ENCODE measurements around the gene SMCO4. TPM values are rescaled to one million over a fixed set of nuclear protein-coding genes. Genes with fewer than 3 reads are reported as not detected.
"Not testable (repeated sequence)": the region's sequence is repeated elsewhere in the genome, so short reads cannot be mapped to it uniquely, and the experiment has no call there.

SMCO4 gene
- total and polyA plus RNA-seq, 2 donors (not counting 1 experiment from before 2014, with no cell fraction given), result 3.6 to 5.1 TPM

- POLR2A ChIA-PET, result no interaction called here
Observed at GRCh38 chr11:93579187-93579751, 36.1 kb upstream of the SMCO4 start.

DNA sequence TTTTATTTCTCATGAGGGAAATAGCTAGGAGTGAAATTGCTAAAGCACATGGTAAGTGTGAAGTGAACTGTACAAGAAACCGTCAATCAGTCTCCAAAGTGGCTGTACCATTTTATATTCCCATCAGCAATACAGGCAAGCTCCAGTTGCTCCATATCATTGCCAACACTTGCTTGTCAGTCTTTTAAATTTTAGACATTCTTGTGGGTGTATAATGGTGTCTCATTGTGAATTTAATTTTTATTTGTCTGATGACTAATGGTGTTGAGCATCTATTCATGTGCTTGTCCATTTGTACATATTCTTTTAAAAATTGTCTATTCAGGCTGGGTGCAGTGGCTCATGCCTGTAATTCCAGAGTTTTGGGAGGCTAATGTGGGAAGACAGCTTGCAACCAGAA lies 34.1 kb upstream of the SMCO4 start:
- H3K36me3 ChIP-seq (replicated peaks in 1 of 2; ENCODE audit: control extremely low read depth in 1 of 2, control insufficient read depth in 1 of 2, extremely low read depth in 1 of 2, insufficient read depth in 2 of 2, low read length in 1 of 2), result no peaks in the 10 kb centered on the region
- DNase-seq (no peak), ATAC-seq (ENCODE audit: low read depth) (no peak)
- H4K20me1 ChIP-seq (ENCODE audit: control insufficient read depth, insufficient read depth, low read length, poor library complexity, severe bottlenecking), result no peaks in the 10 kb centered on the region
- ChIA-PET CTCF (no interaction called here), POLR2A (no interaction called here)
- Mint-ChIP-seq H3K27me3 (peaks cover 20% of the 10 kb centered on the region), H3K9me3 (ENCODE audit: insufficient read depth) (peaks cover 2% of the 10 kb centered on the region), H3K4me1 (no peaks in the 10 kb centered on the region), H3K4me3 (no peak overlapping the region), H3K27ac (no peak overlapping the region)
- H3K4me3 ChIP-seq (ENCODE audit: control extremely low read depth in 1 of 5, extremely low read depth in 1 of 5, insufficient read depth in 1 of 5, low read depth in 2 of 5, low read length in 4 of 5), result no peak overlapping the region
- intact Hi-C loops (cut with micrococcal nuclease), result no loop called here
- no peak overlapping the region for H3K27ac ChIP-seq (ENCODE audit: low read length in 2 of 2)
- no CpG with 5 or more reads among the region's 1 CpG for WGBS (ENCODE audit: insufficient coverage)
- H3K4me1 ChIP-seq (ENCODE audit: control insufficient read depth in 2 of 2, insufficient read depth in 2 of 2, low read length in 2 of 2), result no peaks in the 10 kb centered on the region
- H3K9me3 ChIP-seq (ENCODE audit: control extremely low read depth in 1 of 3, control insufficient read depth in 2 of 3, insufficient read depth in 1 of 3, low read length in 2 of 3), result peaks cover 0 to 6% (median 6%) of the 10 kb centered on the region in 3 donors
- TF ChIP-seq, protein P1, sequence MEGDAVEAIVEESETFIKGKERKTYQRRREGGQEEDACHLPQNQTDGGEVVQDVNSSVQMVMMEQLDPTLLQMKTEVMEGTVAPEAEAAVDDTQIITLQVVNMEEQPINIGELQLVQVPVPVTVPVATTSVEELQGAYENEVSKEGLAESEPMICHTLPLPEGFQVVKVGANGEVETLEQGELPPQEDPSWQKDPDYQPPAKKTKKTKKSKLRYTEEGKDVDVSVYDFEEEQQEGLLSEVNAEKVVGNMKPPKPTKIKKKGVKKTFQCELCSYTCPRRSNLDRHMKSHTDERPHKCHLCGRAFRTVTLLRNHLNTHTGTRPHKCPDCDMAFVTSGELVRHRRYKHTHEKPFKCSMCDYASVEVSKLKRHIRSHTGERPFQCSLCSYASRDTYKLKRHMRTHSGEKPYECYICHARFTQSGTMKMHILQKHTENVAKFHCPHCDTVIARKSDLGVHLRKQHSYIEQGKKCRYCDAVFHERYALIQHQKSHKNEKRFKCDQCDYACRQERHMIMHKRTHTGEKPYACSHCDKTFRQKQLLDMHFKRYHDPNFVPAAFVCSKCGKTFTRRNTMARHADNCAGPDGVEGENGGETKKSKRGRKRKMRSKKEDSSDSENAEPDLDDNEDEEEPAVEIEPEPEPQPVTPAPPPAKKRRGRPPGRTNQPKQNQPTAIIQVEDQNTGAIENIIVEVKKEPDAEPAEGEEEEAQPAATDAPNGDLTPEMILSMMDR (IDR thresholded peaks at IDR 0.05), result no peak
- TF ChIP-seq EZH2 (IDR thresholded peaks at IDR 0.05; ENCODE audit: borderline replicate concordance, insufficient read depth, low read depth, low read length, poor library complexity, severe bottlenecking), result no peak
- no peak overlapping the region for H3K9ac ChIP-seq (ENCODE audit: low read length)
- H3K27me3 ChIP-seq (replicated peaks in 1 of 4; ENCODE audit: control extremely low read depth in 1 of 4, control insufficient read depth in 3 of 4, insufficient read depth in 4 of 4, low read length in 3 of 4), result no peaks in the 10 kb centered on the region
- H2AFZ ChIP-seq (ENCODE audit: insufficient read depth, low read depth, low read length, poor library complexity, severe bottlenecking), result no peak overlapping the region
- H3K4me2 ChIP-seq (replicated peaks; ENCODE audit: low read depth, low read length, poor library complexity, severe bottlenecking), result no peak overlapping the region
- no peaks in the 10 kb centered on the region for H3K79me2 ChIP-seq (ENCODE audit: control insufficient read depth, insufficient read depth, low read length)

More at GRCh38 chr11:93579187-93579751, 36.1 kb upstream of the SMCO4 start:
- Histone ChIP-seq H3K4me2 (replicated peaks; ENCODE audit: low read depth, low read length, poor library complexity, severe bottlenecking) (no peak overlapping the region), H3K4me3 (ENCODE audit: control extremely low read depth in 1 of 5, extremely low read depth in 1 of 5, insufficient read depth in 1 of 5, low read depth in 2 of 5, low read length in 4 of 5) (no peak overlapping the region), H4K20me1 (ENCODE audit: control insufficient read depth, insufficient read depth, low read length, poor library complexity, severe bottlenecking) (no peaks in the 10 kb centered on the region), H3K9me3 (ENCODE audit: control extremely low read depth in 1 of 3, control insufficient read depth in 2 of 3, insufficient read depth in 1 of 3, low read length in 2 of 3) (peaks cover 0 to 6% (median 6%) of the 10 kb centered on the region in 3 donors), H2AFZ (ENCODE audit: insufficient read depth, low read depth, low read length, poor library complexity, severe bottlenecking) (no peak overlapping the region), H3K27ac (ENCODE audit: low read length in 2 of 2) (no peak overlapping the region), H3K79me2 (ENCODE audit: control insufficient read depth, insufficient read depth, low read length) (no peaks in the 10 kb centered on the region), H3K9ac (ENCODE audit: low read length) (no peak overlapping the region), H3K27me3 (replicated peaks in 1 of 4; ENCODE audit: control extremely low read depth in 1 of 4, control insufficient read depth in 3 of 4, insufficient read depth in 4 of 4, low read length in 3 of 4) (no peaks in the 10 kb centered on the region), H3K4me1 (ENCODE audit: control insufficient read depth in 2 of 2, insufficient read depth in 2 of 2, low read length in 2 of 2) (no peaks in the 10 kb centered on the region), H3K36me3 (replicated peaks in 1 of 2; ENCODE audit: control extremely low read depth in 1 of 2, control insufficient read depth in 1 of 2, extremely low read depth in 1 of 2, insufficient read depth in 2 of 2, low read length in 1 of 2) (no peaks in the 10 kb centered on the region)
- WGBS (ENCODE audit: insufficient coverage), result 80% methylated on average over 2 of the region's 2 CpGs
- H3K4me1 Mint-ChIP-seq, result no peaks in the 10 kb centered on the region
- no peak for ATAC-seq (ENCODE audit: low read depth)
- TF ChIP-seq, protein P1 (IDR thresholded peaks at IDR 0.05), result no peak
- no peak for TF ChIP-seq EZH2 (IDR thresholded peaks at IDR 0.05; ENCODE audit: borderline replicate concordance, insufficient read depth, low read depth, low read length, poor library complexity, severe bottlenecking)
- intact Hi-C loops (cut with micrococcal nuclease), result no loop called here
- CTCF ChIA-PET, result no interaction called here
- DNase-seq, result no peak
- H3K9me3 Mint-ChIP-seq (ENCODE audit: insufficient read depth), result peaks cover 2% of the 10 kb centered on the region
- peaks cover 34% of the 10 kb centered on the region for H3K27me3 Mint-ChIP-seq
- H3K27ac Mint-ChIP-seq, result no peak overlapping the region
- H3K4me3 Mint-ChIP-seq, result no peak overlapping the region

DNA sequence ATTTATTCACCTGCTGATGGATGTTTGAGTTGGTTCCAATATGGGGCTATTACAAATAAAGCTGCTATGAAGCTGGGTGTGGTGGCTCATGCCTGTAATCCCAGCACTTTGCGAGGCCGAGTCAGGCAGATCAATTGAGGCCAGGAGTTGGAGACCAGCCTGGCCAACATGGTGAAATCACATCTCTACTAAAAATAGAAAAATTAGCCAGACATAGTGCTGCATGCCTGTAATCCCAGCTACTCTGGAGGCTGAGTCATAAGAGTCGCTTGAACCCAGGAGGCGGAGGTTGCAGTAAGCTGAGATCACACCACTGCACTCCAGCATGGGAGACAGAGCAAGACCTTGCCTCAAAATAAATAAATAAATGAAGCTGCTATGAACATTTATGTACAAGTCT lies 33.7 kb upstream of the SMCO4 start:
- H3K27me3 ChIP-seq (replicated peaks in 1 of 4; ENCODE audit: control extremely low read depth in 1 of 4, control insufficient read depth in 3 of 4, insufficient read depth in 4 of 4, low read length in 3 of 4); DNase-seq; H3K27ac ChIP-seq (ENCODE audit: low read length in 2 of 2); H3K9me3 Mint-ChIP-seq (ENCODE audit: insufficient read depth); H3K4me3 Mint-ChIP-seq; H3K4me1 ChIP-seq (ENCODE audit: control insufficient read depth in 2 of 2, insufficient read depth in 2 of 2, low read length in 2 of 2); intact Hi-C loops (cut with micrococcal nuclease); H4K20me1 ChIP-seq (ENCODE audit: control insufficient read depth, insufficient read depth, low read length, poor library complexity, severe bottlenecking); H3K9ac ChIP-seq (ENCODE audit: low read length); H3K9me3 ChIP-seq (ENCODE audit: control extremely low read depth in 1 of 3, control insufficient read depth in 2 of 3, insufficient read depth in 1 of 3, low read length in 2 of 3); H3K4me1 Mint-ChIP-seq; H3K27ac Mint-ChIP-seq; H2AFZ ChIP-seq (ENCODE audit: insufficient read depth, low read depth, low read length, poor library complexity, severe bottlenecking); POLR2A ChIA-PET; H3K4me2 ChIP-seq (replicated peaks; ENCODE audit: low read depth, low read length, poor library complexity, severe bottlenecking); CTCF ChIA-PET; H3K36me3 ChIP-seq (replicated peaks in 1 of 2; ENCODE audit: control extremely low read depth in 1 of 2, control insufficient read depth in 1 of 2, extremely low read depth in 1 of 2, insufficient read depth in 2 of 2, low read length in 1 of 2); H3K4me3 ChIP-seq (ENCODE audit: control extremely low read depth in 1 of 5, extremely low read depth in 1 of 5, insufficient read depth in 1 of 5, low read depth in 2 of 5, low read length in 4 of 5); ATAC-seq (ENCODE audit: low read depth); H3K79me2 ChIP-seq (ENCODE audit: control insufficient read depth, insufficient read depth, low read length): not testable (repeated sequence)
- peaks cover 20% of the 10 kb centered on the region for H3K27me3 Mint-ChIP-seq
- no CpG with 5 or more reads among the region's 4 CpGs for WGBS (ENCODE audit: insufficient coverage)
